Transverse colon (tissue), 4 donors: ENCODE results near the gene BIRC6. TPM values are rescaled to one million over a fixed set of nuclear protein-coding genes. Genes with fewer than 3 reads are reported as not detected.

Experiments used
- DNase-seq: peaks from one replicate; pipeline ENCODE4 v3.0.0-alpha.2; 2019
- H3K27ac ChIP-seq, 4 donors: fragments of 200-600 bp; sonication (generic); 2 replicates each; pipeline ENCODE4 v1.5.1; 2016 to 2018; ENCODE audit warnings: inconsistent platforms in 4 of 4
- H3K27me3 ChIP-seq: fragments of 200-600 bp; sonication (generic); 2 replicates; pipeline ENCODE4 v1.5.1; 2017; ENCODE audit warnings: inconsistent platforms
- H3K36me3 ChIP-seq, 4 donors: fragments of 200-600 bp; sonication (generic); 2 replicates each; pipeline ENCODE4 v1.5.1; 2017 to 2019; ENCODE audit warnings: inconsistent platforms in 4 of 4
- H3K4me1 ChIP-seq, 4 donors: fragments of 200-600 bp; sonication (generic); 2 replicates each; pipeline ENCODE4 v1.5.1; 2017 to 2020; ENCODE audit warnings: inconsistent platforms in 4 of 4
- H3K4me3 ChIP-seq, 4 donors: fragments of 200-600 bp; sonication (generic); 1 replicate in 1 of 4; 2 replicates in 3 of 4; pipeline versions ENCODE4 v1.5.1 to v1.6.1; 2017 to 2019; ENCODE audit warnings: inconsistent platforms in 4 of 4
- H3K9me3 ChIP-seq, 2 donors: fragments of 200-600 bp; sonication (generic); 2 replicates each; pipeline ENCODE4 v1.5.1; 2017 to 2019; ENCODE audit warnings: inconsistent platforms in 2 of 2
- EP300 ChIP-seq: sonication (generic); formaldehyde crosslinking; IDR thresholded peaks from one replicate; pipeline ENCODE4 v1.6.1; 2017; ENCODE audit warnings: antibody characterized with exemption, low read depth
- POLR2A ChIP-seq: fragments of 450-650 bp; IDR thresholded peaks from one replicate; pipeline ENCODE4 v1.6.1; 2016; ENCODE audit warnings: antibody characterized with exemption, mild to moderate bottlenecking, moderate library complexity
- POLR2AphosphoS5 ChIP-seq, 3 donors: sonication (generic); formaldehyde crosslinking; IDR thresholded peaks; one replicate each; pipeline ENCODE4 v1.6.1; 2016; ENCODE audit warnings: antibody characterized with exemption in 3 of 3
- WGBS, 2 donors: methylation state at CpG; one replicate each; pipeline ENCODE4 v1.1.5; 2018; ENCODE audit warnings: low coverage in 1 of 2; 5-methylcytosine and 5-hydroxymethylcytosine counted together
- in situ Hi-C, 4 donors: fragments of 200-750 bp; cut with MboI; loops; one replicate each; pipeline versions ENCODE4 v1.15.0 to v1.15.1; 2017; ENCODE audit warnings: low sequenced_read_pairs in 3 of 4, low pct_ligation_motif_present in 1 of 4, low pct_unique_long_range_greater_than_20kb in 1 of 4
- intact Hi-C: fragments of 100-400 bp; cut with DNase I; formaldehyde crosslinking; loops from one replicate; pipeline ENCODE4 v1.15.1; 2023; ENCODE audit warnings: low total_unique reads
- total RNA-seq, 4 donors: library from RNA; depleted of rRNA; stranded (reverse); fragments of >200 nt; gene quantifications; one replicate each; pipeline ENCODE4 v1.1.0, GENCODE V29; 2016
- TF ChIP-seq, protein P1 (sequence below), 5 experiments: fragments of 200-600 bp in 3 of 5; fragments of 450-650 bp in 2 of 5; sonication (generic) in 3 of 5; IDR thresholded peaks; 1 replicate in 2 of 5; 2 replicates in 3 of 5; pipeline ENCODE4 v1.5.1; 2016 to 2017; ENCODE audit warnings: antibody characterized with exemption in 5 of 5, inconsistent platforms in 3 of 5, mild to moderate bottlenecking in 2 of 5, moderate library complexity in 1 of 5

The BIRC6 gene
- total RNA-seq, 4 donors from 2014 or later, result 131 to 337 (median 219) TPM

DNA sequence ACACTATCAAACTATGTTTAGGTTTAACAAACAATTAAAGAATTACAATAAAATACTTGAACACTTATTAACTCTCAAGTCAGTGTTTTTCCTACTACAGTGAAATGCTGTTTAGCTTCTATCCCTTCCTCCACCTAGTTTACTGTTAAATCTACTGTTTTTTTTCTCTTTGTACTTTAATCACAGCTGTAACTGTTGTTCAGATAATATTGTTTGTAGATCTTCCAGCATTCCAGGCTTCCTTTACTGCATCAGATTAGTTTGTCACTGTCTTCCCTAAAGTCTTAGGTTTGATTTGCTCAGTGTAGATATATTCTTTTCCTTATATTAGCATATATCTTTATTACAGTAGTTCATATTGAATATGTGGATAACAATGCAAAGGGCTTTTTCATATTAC is 22.5 kb downstream of the BIRC6 start:
- DNase-seq, result no peak
- no peaks in the 10 kb centered on the region for H3K27me3 ChIP-seq
- H3K27ac ChIP-seq, result no peak overlapping the region
- TF ChIP-seq POLR2A, result no peak
- H3K4me1 ChIP-seq, result peaks cover 5 to 46% (median 14%) of the 10 kb centered on the region in 4 donors
- H3K4me3 ChIP-seq, result no peak overlapping the region
- H3K9me3 ChIP-seq, result no peaks in the 10 kb centered on the region
- in situ Hi-C loops, result no loop called here
- intact Hi-C loops, result no loop called here
- H3K36me3 ChIP-seq, result peaks cover 0 to 20% (median 0%) of the 10 kb centered on the region in 4 donors

DNA sequence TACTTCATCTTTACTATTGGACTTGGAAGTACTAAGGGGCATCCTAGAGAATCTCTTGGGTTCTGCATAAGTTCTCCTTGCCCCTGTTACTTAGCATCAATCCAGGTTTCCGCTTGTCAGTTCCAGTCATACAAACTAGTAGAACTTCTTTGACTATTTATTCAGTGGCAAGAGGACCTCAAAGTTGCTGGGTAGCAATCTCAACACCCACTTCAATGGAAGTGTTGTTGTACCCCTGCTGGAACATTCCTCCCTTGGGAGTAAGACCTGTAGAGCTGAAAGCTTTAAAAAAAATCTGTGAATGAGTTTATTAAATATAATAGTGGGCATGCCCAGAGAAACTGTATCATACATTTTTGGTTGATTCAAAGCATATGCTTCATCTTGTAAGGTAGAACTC is 27.0 kb downstream of the BIRC6 start:
- no peak for DNase-seq
- Histone ChIP-seq H3K27me3 (no peaks in the 10 kb centered on the region), H3K9me3 (no peaks in the 10 kb centered on the region), H3K4me1 (peaks cover 0 to 12% (median 7%) of the 10 kb centered on the region in 4 donors), H3K27ac (no peak overlapping the region), H3K4me3 (no peak overlapping the region), H3K36me3 (peaks cover 0 to 36% (median 5%) of the 10 kb centered on the region in 4 donors)
- in situ Hi-C loops, result no loop called here
- TF ChIP-seq, protein P1, sequence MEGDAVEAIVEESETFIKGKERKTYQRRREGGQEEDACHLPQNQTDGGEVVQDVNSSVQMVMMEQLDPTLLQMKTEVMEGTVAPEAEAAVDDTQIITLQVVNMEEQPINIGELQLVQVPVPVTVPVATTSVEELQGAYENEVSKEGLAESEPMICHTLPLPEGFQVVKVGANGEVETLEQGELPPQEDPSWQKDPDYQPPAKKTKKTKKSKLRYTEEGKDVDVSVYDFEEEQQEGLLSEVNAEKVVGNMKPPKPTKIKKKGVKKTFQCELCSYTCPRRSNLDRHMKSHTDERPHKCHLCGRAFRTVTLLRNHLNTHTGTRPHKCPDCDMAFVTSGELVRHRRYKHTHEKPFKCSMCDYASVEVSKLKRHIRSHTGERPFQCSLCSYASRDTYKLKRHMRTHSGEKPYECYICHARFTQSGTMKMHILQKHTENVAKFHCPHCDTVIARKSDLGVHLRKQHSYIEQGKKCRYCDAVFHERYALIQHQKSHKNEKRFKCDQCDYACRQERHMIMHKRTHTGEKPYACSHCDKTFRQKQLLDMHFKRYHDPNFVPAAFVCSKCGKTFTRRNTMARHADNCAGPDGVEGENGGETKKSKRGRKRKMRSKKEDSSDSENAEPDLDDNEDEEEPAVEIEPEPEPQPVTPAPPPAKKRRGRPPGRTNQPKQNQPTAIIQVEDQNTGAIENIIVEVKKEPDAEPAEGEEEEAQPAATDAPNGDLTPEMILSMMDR (IDR thresholded peaks at IDR 0.05), result no peak
- TF ChIP-seq POLR2AphosphoS5 (IDR thresholded peaks at IDR 0.05) (no peak), POLR2A (no peak), EP300 (no peak)
- intact Hi-C loops, result no loop called here
- 100% methylated on average over 1 of the region's 1 CpG for WGBS, 2 donors

DNA sequence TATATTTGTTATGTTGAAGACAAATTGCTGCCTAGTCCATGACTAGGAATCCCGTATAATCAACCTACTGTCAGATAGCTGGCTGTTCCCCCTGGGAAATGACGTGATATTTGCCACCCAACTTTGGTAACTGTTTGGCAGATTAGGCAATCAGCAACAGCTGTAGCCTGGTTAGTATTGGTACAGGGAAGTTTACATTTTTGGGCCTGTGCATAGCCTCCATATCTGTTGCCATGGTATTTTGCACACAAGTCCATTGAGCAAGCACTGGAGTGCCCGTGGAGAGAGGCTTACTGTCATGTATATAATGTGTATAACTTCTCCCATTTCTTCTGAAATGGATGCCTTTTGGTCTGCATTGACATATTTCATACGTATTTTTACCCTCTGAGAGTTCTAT is 27.7 kb downstream of the BIRC6 start:
- peaks cover 0 to 6% (median 2%) of the 10 kb centered on the region in 4 donors for H3K4me1 ChIP-seq
- no peak overlapping the region for H3K27ac ChIP-seq
- H3K9me3 ChIP-seq, result no peaks in the 10 kb centered on the region
- intact Hi-C loops (no loop called here), in situ Hi-C loops (no loop called here)
- TF ChIP-seq POLR2A, result no peak
- no peak for TF ChIP-seq EP300
- no peak for DNase-seq
- H3K27me3 ChIP-seq, result no peaks in the 10 kb centered on the region
- WGBS, 2 donors, result 95 to 96% methylated on average over 3 to 4 of the region's 4 CpGs
- H3K36me3 ChIP-seq, result peaks cover 0 to 43% (median 5%) of the 10 kb centered on the region in 4 donors
- H3K4me3 ChIP-seq, result no peak overlapping the region

DNA sequence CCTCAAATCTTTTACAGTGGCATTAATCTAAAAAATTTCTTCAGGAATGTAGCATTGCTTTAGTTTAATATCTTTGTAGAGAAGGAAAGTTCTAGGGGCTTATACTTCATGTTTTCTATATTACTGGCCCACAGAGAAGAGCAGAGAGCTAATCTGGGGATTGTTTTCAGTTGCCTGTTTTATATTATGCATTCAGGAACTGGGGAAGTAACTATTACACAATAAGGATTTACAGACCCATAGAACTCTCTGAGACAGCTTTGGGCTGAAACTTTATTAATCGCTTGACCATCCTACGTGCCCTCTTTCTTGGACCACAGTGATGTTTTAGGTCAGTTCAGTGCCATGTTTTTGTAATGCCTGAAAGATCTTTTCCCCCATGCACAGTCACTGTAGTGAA is 29.9 kb downstream of the BIRC6 start:
- no peaks in the 10 kb centered on the region for H3K9me3 ChIP-seq
- H3K27ac ChIP-seq, result no peak overlapping the region
- no peak overlapping the region for H3K4me3 ChIP-seq
- no peak for DNase-seq
- H3K36me3 ChIP-seq, result peaks cover 0 to 64% (median 7%) of the 10 kb centered on the region in 4 donors
- TF ChIP-seq POLR2A, result no peak
- no peak for TF ChIP-seq EP300
- TF ChIP-seq, protein P1 (IDR thresholded peaks at IDR 0.05), result no peak
- no peak for TF ChIP-seq POLR2AphosphoS5 (IDR thresholded peaks at IDR 0.05)
- 98% methylated on average over 2 of the region's 2 CpGs; no CpG with 5 or more reads in 1 of the 2 donors for WGBS, 2 donors
- no peaks in the 10 kb centered on the region for H3K4me1 ChIP-seq
- H3K27me3 ChIP-seq, result no peaks in the 10 kb centered on the region
- in situ Hi-C loops, result no loop called here
- intact Hi-C loops, result no loop called here

DNA sequence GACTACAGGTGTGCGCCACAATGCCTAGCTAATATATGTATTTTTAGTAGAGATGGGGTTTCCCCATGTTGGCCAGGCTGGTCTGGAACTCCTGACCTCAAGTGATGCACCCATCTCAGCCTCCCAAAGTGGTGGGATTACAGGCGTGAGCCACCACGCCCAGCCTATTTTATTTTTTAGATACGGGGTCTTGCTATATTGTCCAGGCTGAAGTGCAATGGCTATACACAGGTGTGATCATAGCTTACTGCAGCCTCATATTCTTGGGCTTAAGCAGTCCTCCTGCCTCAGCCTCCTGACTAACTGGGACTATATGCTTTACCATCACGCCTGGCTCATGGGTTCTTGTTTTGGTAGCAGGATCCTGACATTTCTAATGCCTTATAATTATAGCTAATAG is 42.4 kb downstream of the BIRC6 start:
- 67 to 95% methylated on average over 3 to 5 of the region's 5 CpGs for WGBS, 2 donors
- intact Hi-C loops (no loop called here), in situ Hi-C loops (no loop called here)
- Histone ChIP-seq H3K36me3 (peaks cover 0 to 29% (median 12%) of the 10 kb centered on the region in 4 donors), H3K27ac (no peak overlapping the region), H3K4me3 (no peak overlapping the region), H3K4me1 (no peaks in the 10 kb centered on the region), H3K27me3 (no peaks in the 10 kb centered on the region), H3K9me3 (no peaks in the 10 kb centered on the region)
- TF ChIP-seq POLR2AphosphoS5 (IDR thresholded peaks at IDR 0.05), result no peak
- TF ChIP-seq, protein P1 (IDR thresholded peaks at IDR 0.05), result no peak
- no peak for TF ChIP-seq EP300
- no peak for TF ChIP-seq POLR2A
- DNase-seq, result no peak
